ENCODE data around the gene SMARCD1.
"Not testable (repeated sequence)": the region's sequence is repeated elsewhere in the genome, so short reads cannot be mapped to it uniquely, and the experiment has no call there.

The SMARCD1 gene

GRCh38 chr12:50120521-50120920 lies 35.4 kb downstream of the SMARCD1 start:
- Histone ChIP-seq H3K4me3 (ENCODE audit: low read length) (no peak overlapping the region), H3K9me3 (ENCODE audit: control insufficient read depth, low read length) (no peaks in the 10 kb centered on the region), H3K9ac (ENCODE audit: low read length) (no peak overlapping the region), H3K36me3 (ENCODE audit: control insufficient read depth, insufficient read depth, low read length, severe bottlenecking) (peaks cover 59% of the 10 kb centered on the region), H3K4me1 (ENCODE audit: control insufficient read depth, insufficient read depth, low read length) (peaks cover 4% of the 10 kb centered on the region), H3K27me3 (replicated peaks; ENCODE audit: control insufficient read depth, insufficient read depth, low read length) (no peaks in the 10 kb centered on the region)
- DNase-seq (ENCODE audit: low read depth): no peak

GRCh38 chr12:50120953-50121352 lies 35.8 kb downstream of the SMARCD1 start:
- Histone ChIP-seq H3K4me1 (ENCODE audit: control insufficient read depth, insufficient read depth, low read length) (peaks cover 4% of the 10 kb centered on the region), H3K9me3 (ENCODE audit: control insufficient read depth, low read length) (no peaks in the 10 kb centered on the region), H3K27me3 (replicated peaks; ENCODE audit: control insufficient read depth, insufficient read depth, low read length) (no peaks in the 10 kb centered on the region), H3K4me3 (ENCODE audit: low read length) (no peak overlapping the region), H3K9ac (ENCODE audit: low read length) (no peak overlapping the region), H3K36me3 (ENCODE audit: control insufficient read depth, insufficient read depth, low read length, severe bottlenecking) (peaks cover 55% of the 10 kb centered on the region)
- DNase-seq (ENCODE audit: low read depth): no peak

DNA sequence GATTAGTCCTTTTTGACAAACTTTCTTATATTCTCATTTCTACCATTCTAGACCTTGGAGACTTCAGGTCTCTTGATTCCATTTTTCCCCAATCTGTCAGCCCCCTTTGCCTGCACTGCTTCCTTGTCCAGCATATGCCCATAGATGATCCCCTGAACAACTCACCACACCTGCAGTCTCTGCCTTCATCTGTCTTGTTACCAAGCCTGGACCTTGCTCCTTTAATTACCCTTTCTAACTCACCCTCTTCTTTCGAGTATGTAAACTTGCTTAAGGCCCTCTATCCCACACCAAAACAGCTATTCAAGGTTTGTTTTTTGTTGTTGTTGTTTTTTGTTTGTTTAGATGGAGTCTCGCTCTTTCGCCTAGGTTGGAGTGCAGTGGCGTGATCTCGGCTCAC lies 36.5 kb downstream of the SMARCD1 start:
- no peak overlapping the region for H3K4me3 ChIP-seq (ENCODE audit: low read length)
- no peak for DNase-seq (ENCODE audit: low read depth)
- H3K36me3 ChIP-seq (ENCODE audit: control insufficient read depth, insufficient read depth, low read length, severe bottlenecking): peaks cover 50% of the 10 kb centered on the region
- no peaks in the 10 kb centered on the region for H3K27me3 ChIP-seq (replicated peaks; ENCODE audit: control insufficient read depth, insufficient read depth, low read length)
- no peak overlapping the region for H3K9ac ChIP-seq (ENCODE audit: low read length)
- H3K9me3 ChIP-seq (ENCODE audit: control insufficient read depth, low read length): no peaks in the 10 kb centered on the region
- peaks cover 2% of the 10 kb centered on the region for H3K4me1 ChIP-seq (ENCODE audit: control insufficient read depth, insufficient read depth, low read length)

GRCh38 chr12:50123203-50123602 lies 38.1 kb downstream of the SMARCD1 start:
- Histone ChIP-seq H3K36me3 (ENCODE audit: control insufficient read depth, insufficient read depth, low read length, severe bottlenecking) (peaks cover 53% of the 10 kb centered on the region), H3K27me3 (replicated peaks; ENCODE audit: control insufficient read depth, insufficient read depth, low read length) (no peaks in the 10 kb centered on the region), H3K4me1 (ENCODE audit: control insufficient read depth, insufficient read depth, low read length) (no peaks in the 10 kb centered on the region), H3K9ac (ENCODE audit: low read length) (no peak overlapping the region), H3K4me3 (ENCODE audit: low read length) (no peak overlapping the region), H3K9me3 (ENCODE audit: control insufficient read depth, low read length) (no peaks in the 10 kb centered on the region)
- no peak for DNase-seq (ENCODE audit: low read depth)

GRCh38 chr12:50127546-50127945 lies 42.4 kb downstream of the SMARCD1 start:
- no peak overlapping the region for H3K9ac ChIP-seq (ENCODE audit: low read length)
- H3K36me3 ChIP-seq (ENCODE audit: control insufficient read depth, insufficient read depth, low read length, severe bottlenecking): peaks cover 40% of the 10 kb centered on the region
- H3K9me3 ChIP-seq (ENCODE audit: control insufficient read depth, low read length): no peaks in the 10 kb centered on the region
- no peak overlapping the region for H3K4me3 ChIP-seq (ENCODE audit: low read length)
- H3K27me3 ChIP-seq (replicated peaks; ENCODE audit: control insufficient read depth, insufficient read depth, low read length): no peaks in the 10 kb centered on the region
- H3K4me1 ChIP-seq (ENCODE audit: control insufficient read depth, insufficient read depth, low read length): peaks cover 11% of the 10 kb centered on the region
- no peak for DNase-seq (ENCODE audit: low read depth)

DNA sequence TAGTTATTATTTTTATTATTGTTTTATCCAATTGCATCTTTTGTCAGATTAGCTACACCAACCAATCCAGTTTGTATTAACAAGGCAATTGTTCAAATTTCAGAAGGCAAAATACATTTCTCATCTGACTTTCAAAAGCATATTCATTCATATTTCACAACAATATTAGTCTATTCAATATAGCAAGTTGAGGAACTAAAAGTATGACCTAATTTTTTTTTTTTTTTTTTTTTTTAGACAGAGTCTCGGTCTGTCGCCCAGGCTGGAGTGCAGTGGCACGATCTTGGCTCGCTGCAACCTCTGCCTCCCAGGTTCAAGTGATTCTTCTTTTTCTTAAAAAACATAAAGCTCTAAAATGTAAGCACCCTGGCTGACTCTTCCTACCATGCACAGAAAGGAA lies 44.1 kb downstream of the SMARCD1 start:
- Histone ChIP-seq H3K36me3 (ENCODE audit: control insufficient read depth, insufficient read depth, low read length, severe bottlenecking) (peaks cover 45% of the 10 kb centered on the region), H3K4me3 (ENCODE audit: low read length) (no peak overlapping the region)

DNA sequence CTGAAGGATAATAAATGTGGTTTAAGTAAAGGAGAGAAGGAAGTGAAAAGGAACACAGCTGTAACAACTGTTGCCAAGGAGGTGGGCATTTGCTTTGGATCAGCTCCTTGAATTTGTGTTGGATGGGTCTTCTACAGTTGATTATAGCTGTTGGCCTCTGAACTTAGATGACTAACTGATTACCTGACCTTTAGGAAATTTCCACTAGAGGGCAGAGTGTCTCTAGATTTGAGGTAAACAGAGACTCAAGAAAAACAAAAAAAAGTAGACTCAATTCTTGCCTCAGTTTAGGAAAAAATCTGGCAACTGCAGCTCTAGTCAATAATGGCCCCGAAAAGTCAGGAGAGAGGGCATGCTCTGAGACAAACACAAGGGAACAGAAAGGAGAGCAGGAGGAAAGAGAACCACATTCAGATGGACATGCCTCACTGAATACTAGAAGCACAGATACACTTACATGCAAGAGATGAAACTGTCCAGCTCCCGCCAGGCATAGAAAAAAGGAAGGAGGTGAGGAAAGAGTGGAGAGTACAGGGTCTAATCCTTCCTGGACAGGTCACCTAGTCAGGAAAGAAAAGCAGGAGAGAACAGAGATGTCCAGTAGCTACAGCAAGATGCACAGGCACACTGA lies 47.5 kb downstream of the SMARCD1 start:
- Histone ChIP-seq H3K9ac (ENCODE audit: low read length) (no peak overlapping the region), H3K4me3 (ENCODE audit: low read length) (no peak overlapping the region), H3K9me3 (ENCODE audit: control insufficient read depth, low read length) (no peaks in the 10 kb centered on the region), H3K27me3 (replicated peaks; ENCODE audit: control insufficient read depth, insufficient read depth, low read length) (no peaks in the 10 kb centered on the region), H3K36me3 (ENCODE audit: control insufficient read depth, insufficient read depth, low read length, severe bottlenecking) (peaks cover 66% of the 10 kb centered on the region), H3K4me1 (ENCODE audit: control insufficient read depth, insufficient read depth, low read length) (peaks cover 27% of the 10 kb centered on the region)
- peak; percentile 80 for DNase-seq (ENCODE audit: low read depth)

More for the DNA sequence above, 44.1 kb downstream of the SMARCD1 start:
- H3K27me3 ChIP-seq (replicated peaks; ENCODE audit: control insufficient read depth, insufficient read depth, low read length): no peaks in the 10 kb centered on the region
- H3K9me3 ChIP-seq (ENCODE audit: control insufficient read depth, low read length): no peaks in the 10 kb centered on the region
- DNase-seq (ENCODE audit: low read depth): no peak
- H3K4me1 ChIP-seq (ENCODE audit: control insufficient read depth, insufficient read depth, low read length): peaks cover 16% of the 10 kb centered on the region
- no peak overlapping the region for H3K9ac ChIP-seq (ENCODE audit: low read length)

GRCh38 chr12:50142993-50143392 lies 57.9 kb downstream of the SMARCD1 start:
- no peak overlapping the region for H3K9ac ChIP-seq (ENCODE audit: low read length)
- H3K27me3 ChIP-seq (replicated peaks; ENCODE audit: control insufficient read depth, insufficient read depth, low read length): no peaks in the 10 kb centered on the region
- H3K36me3 ChIP-seq (ENCODE audit: control insufficient read depth, insufficient read depth, low read length, severe bottlenecking): peaks cover 26% of the 10 kb centered on the region
- DNase-seq (ENCODE audit: low read depth): no peak
- H3K4me1 ChIP-seq (ENCODE audit: control insufficient read depth, insufficient read depth, low read length): no peaks in the 10 kb centered on the region
- no peaks in the 10 kb centered on the region for H3K9me3 ChIP-seq (ENCODE audit: control insufficient read depth, low read length)
- H3K4me3 ChIP-seq (ENCODE audit: low read length): no peak overlapping the region

DNA sequence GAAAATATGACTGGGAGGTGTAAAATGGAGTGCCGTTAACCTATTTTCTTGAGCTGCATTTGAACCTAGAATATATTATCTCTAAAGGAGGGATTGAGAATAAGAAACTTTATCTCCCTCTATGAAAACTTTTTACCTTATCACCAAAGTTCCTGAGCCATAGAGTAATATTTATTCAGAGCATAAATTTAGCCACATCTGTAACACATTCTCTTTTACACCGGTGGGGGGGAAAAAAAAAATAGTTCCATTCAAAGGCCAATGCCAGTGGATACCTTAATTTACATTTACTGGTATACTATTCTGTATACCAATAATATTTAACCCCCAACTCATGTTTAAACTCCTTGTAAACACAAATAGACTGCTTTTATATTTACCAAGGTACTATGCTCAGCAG lies 60.3 kb downstream of the SMARCD1 start:
- H3K4me1 ChIP-seq (ENCODE audit: control insufficient read depth, insufficient read depth, low read length): no peaks in the 10 kb centered on the region
- no peaks in the 10 kb centered on the region for H3K9me3 ChIP-seq (ENCODE audit: control insufficient read depth, low read length)
- no peak overlapping the region for H3K4me3 ChIP-seq (ENCODE audit: low read length)
- H3K9ac ChIP-seq (ENCODE audit: low read length): no peak overlapping the region
- DNase-seq (ENCODE audit: low read depth): no peak
- peaks cover 20% of the 10 kb centered on the region for H3K36me3 ChIP-seq (ENCODE audit: control insufficient read depth, insufficient read depth, low read length, severe bottlenecking)
- H3K27me3 ChIP-seq (replicated peaks; ENCODE audit: control insufficient read depth, insufficient read depth, low read length): no peaks in the 10 kb centered on the region

DNA sequence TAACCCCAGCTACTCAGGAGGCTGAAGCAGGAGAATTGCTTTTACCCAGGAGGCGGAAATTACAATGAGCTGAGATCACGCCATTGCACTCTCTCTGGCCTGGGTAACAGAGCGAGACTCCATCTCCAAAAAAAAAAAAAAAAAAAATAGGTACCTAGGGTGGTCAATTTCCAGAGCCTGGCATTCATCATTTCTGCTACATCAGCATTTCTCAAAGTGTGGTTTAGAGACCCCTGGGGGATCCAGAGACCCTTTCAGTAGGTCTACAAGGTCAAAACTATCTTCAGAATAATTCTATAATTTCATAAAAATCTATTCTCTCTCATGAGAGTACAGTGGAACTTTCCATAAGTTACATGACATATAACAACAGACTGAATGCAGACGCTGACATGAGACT lies 62.1 kb downstream of the SMARCD1 start:
- H3K9ac ChIP-seq (ENCODE audit: low read length): no peak overlapping the region
- peaks cover 7% of the 10 kb centered on the region for H3K36me3 ChIP-seq (ENCODE audit: control insufficient read depth, insufficient read depth, low read length, severe bottlenecking)
- H3K27me3 ChIP-seq (replicated peaks; ENCODE audit: control insufficient read depth, insufficient read depth, low read length): no peaks in the 10 kb centered on the region
- no peaks in the 10 kb centered on the region for H3K9me3 ChIP-seq (ENCODE audit: control insufficient read depth, low read length)
- no peak overlapping the region for H3K4me3 ChIP-seq (ENCODE audit: low read length)
- H3K4me1 ChIP-seq (ENCODE audit: control insufficient read depth, insufficient read depth, low read length): peaks cover 9% of the 10 kb centered on the region
- no peak for DNase-seq (ENCODE audit: low read depth)

GRCh38 chr12:50148011-50148410 lies 62.9 kb downstream of the SMARCD1 start:
- H3K4me3 ChIP-seq (ENCODE audit: low read length); H3K36me3 ChIP-seq (ENCODE audit: control insufficient read depth, insufficient read depth, low read length, severe bottlenecking); H3K9ac ChIP-seq (ENCODE audit: low read length); H3K4me1 ChIP-seq (ENCODE audit: control insufficient read depth, insufficient read depth, low read length); H3K27me3 ChIP-seq (replicated peaks; ENCODE audit: control insufficient read depth, insufficient read depth, low read length); DNase-seq (ENCODE audit: low read depth); H3K9me3 ChIP-seq (ENCODE audit: control insufficient read depth, low read length): not testable (repeated sequence)

DNA sequence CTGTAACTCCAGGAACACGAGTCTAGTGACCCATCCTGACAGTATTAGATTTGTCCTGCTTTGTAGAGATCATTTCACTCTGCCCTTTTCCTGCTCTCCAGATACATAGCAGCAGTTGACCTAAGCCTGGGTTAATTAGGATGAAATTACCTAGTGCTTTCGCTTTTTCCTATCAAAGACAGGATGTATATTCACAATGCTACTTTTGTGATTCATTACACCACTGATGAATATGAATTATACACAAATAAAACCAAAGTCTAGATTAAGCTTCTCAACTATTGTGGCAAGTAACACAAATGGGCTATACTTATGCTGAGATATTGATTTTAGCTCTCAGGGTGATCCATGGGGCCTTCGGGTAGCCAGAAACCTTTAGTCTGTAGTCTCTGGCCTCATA lies 64.2 kb downstream of the SMARCD1 start:
- Histone ChIP-seq H3K4me3 (ENCODE audit: low read length) (no peak overlapping the region), H3K27me3 (replicated peaks; ENCODE audit: control insufficient read depth, insufficient read depth, low read length) (no peaks in the 10 kb centered on the region), H3K9me3 (ENCODE audit: control insufficient read depth, low read length) (no peaks in the 10 kb centered on the region), H3K36me3 (ENCODE audit: control insufficient read depth, insufficient read depth, low read length, severe bottlenecking) (no peaks in the 10 kb centered on the region), H3K9ac (ENCODE audit: low read length) (no peak overlapping the region), H3K4me1 (ENCODE audit: control insufficient read depth, insufficient read depth, low read length) (peaks cover 9% of the 10 kb centered on the region)
- no peak for DNase-seq (ENCODE audit: low read depth)

All from adipocyte (in vitro differentiated cells).